PC-9 (cell line): Measurements from ENCODE around the gene CMTM7. TPM values are rescaled to one million over a fixed set of nuclear protein-coding genes. Genes with fewer than 3 reads are reported as not detected.
A peak's percentile ranks its signal among the peaks of the same experiment; 100 is the strongest.

Experiments used
- BruUV-seq: library from RNA; stranded (reverse); fragments of 400-500 nt; replicated peaks from 2 replicates; lab custom pipeline; 2021; lab: Mats Ljungman, UMichigan
- CTCF ChIA-PET: fragments of 300-600 bp; sonication (Branson Sonifier 250); formaldehyde crosslinking; loops from one replicate; lab custom pipeline; 2022; ENCODE audit warnings: antibody characterized with exemption; lab: Charles Lee
- POLR2A ChIA-PET: fragments of 300-600 bp; sonication (Branson Sonifier 250); formaldehyde crosslinking; loops from one replicate; lab custom pipeline; 2022; ENCODE audit warnings: antibody characterized with exemption; ENCODE audit not compliant: unreplicated experiment; lab: Charles Lee
- DNase-seq, 2 experiments: peaks; one replicate each; pipeline versions ENCODE4 v3.0.0 to v3.0.0-alpha.2; 2015 to 2022; ENCODE audit warnings: mixed read lengths in 1 of 2
- H2AFZ ChIP-seq: fragments of 200-600 bp; sonication (generic); 2 replicates; pipeline ENCODE4 v1.8.1; 2017; ENCODE audit warnings: antibody characterized with exemption
- H3F3A ChIP-seq: fragments of 200-600 bp; sonication (generic); 2 replicates; pipeline ENCODE4 v1.8.1; 2017; ENCODE audit warnings: antibody characterized with exemption, mild to moderate bottlenecking, low read depth; ENCODE audit not compliant: insufficient read depth
- H3K27ac ChIP-seq: fragments of 200-600 bp; sonication (generic); 2 replicates; pipeline ENCODE4 v1.6.1; 2016; ENCODE audit warnings: mixed run types
- H3K27me3 ChIP-seq: fragments of 200-600 bp; sonication (generic); 2 replicates; pipeline ENCODE4 v1.6.1; 2016; ENCODE audit warnings: low read depth, mixed run types; ENCODE audit not compliant: insufficient read depth
- H3K36me3 ChIP-seq: fragments of 200-600 bp; sonication (generic); 2 replicates; pipeline ENCODE4 v1.6.1; 2016; ENCODE audit warnings: low read depth, mixed run types
- H3K4me1 ChIP-seq: fragments of 200-600 bp; sonication (generic); replicated peaks from 2 replicates; pipeline ENCODE4 v1.6.1; 2016; ENCODE audit warnings: mixed run types; ENCODE audit not compliant: insufficient read depth
- H3K4me2 ChIP-seq: fragments of 200-600 bp; sonication (generic); 2 replicates; pipeline ENCODE4 v1.6.1; 2017; ENCODE audit warnings: mixed run types
- H3K4me3 ChIP-seq: fragments of 200-600 bp; sonication (generic); 2 replicates; pipeline ENCODE4 v1.6.1; 2016; ENCODE audit warnings: mixed run types
- H3K79me2 ChIP-seq: fragments of 200-600 bp; sonication (generic); 2 replicates; pipeline ENCODE4 v1.6.1; 2017; ENCODE audit warnings: low read depth, mixed run types
- H3K9me2 ChIP-seq: fragments of 200-600 bp; sonication (generic); 2 replicates; pipeline ENCODE4 v1.8.1; 2017; ENCODE audit warnings: mild to moderate bottlenecking; ENCODE audit not compliant: insufficient read depth
- H3K9me3 ChIP-seq: fragments of 200-600 bp; sonication (generic); 2 replicates; pipeline ENCODE4 v1.8.1; 2016; ENCODE audit warnings: low read depth; ENCODE audit not compliant: insufficient read depth
- H4K20me1 ChIP-seq: fragments of 200-600 bp; sonication (generic); 2 replicates; pipeline ENCODE4 v1.8.1; 2017; ENCODE audit not compliant: insufficient read depth
- CTCF ChIP-seq: fragments of 200-600 bp; sonication (generic); conservative IDR thresholded peaks from 2 replicates; pipeline ENCODE4 v1.6.1; 2017; ENCODE audit warnings: mixed run types, antibody characterized with exemption, mild to moderate bottlenecking, moderate library complexity
- EZH2 ChIP-seq: fragments of 200-600 bp; sonication (generic); IDR thresholded peaks from 2 replicates; pipeline ENCODE4 v1.8.0; 2017; ENCODE audit warnings: antibody characterized with exemption, low read depth
- intact Hi-C: fragments of 100-400 bp; cut with micrococcal nuclease; formaldehyde crosslinking; loops from one replicate; pipeline ENCODE4 v1.10.0; 2022; ENCODE audit not compliant: unreplicated experiment
- total RNA-seq: library from RNA; stranded (reverse); gene quantifications from 2 replicates; pipeline ENCODE4 v1.2.3, GENCODE V29; 2021

The CMTM7 gene
- total RNA-seq, 1 experiment from 2014 or later, result 37.1 TPM

GRCh38 chr3:32413845-32414521, 22.3 kb downstream of the CMTM7 start:
- H3K79me2 ChIP-seq, result peaks cover 40% of the 10 kb centered on the region; the same call in 1 of the 2 replicates
- H2AFZ ChIP-seq, result no peak overlapping the region
- BruUV-seq, result no TSS peak
- no peak for DNase-seq
- no peaks in the 10 kb centered on the region for H3K9me2 ChIP-seq
- ChIA-PET CTCF (no interaction called here), POLR2A (no interaction called here)
- no peak overlapping the region for H3K4me2 ChIP-seq
- peaks cover 1% of the 10 kb centered on the region; the same call in 1 of the 2 replicates for H3K9me3 ChIP-seq
- no peaks in the 10 kb centered on the region for H3K36me3 ChIP-seq
- no peak overlapping the region for H3K27ac ChIP-seq
- peaks cover 2% of the 10 kb centered on the region; the same call in 1 of the 2 replicates for H3F3A ChIP-seq
- H3K27me3 ChIP-seq, result no peaks in the 10 kb centered on the region
- H4K20me1 ChIP-seq, result no peaks in the 10 kb centered on the region
- H3K4me3 ChIP-seq, result no peak overlapping the region
- no peak for TF ChIP-seq CTCF
- TF ChIP-seq EZH2, result no peak
- intact Hi-C loops, result no loop called here
- peaks cover 10% of the 10 kb centered on the region for H3K4me1 ChIP-seq

GRCh38 chr3:32414522-32415202, 23.0 kb downstream of the CMTM7 start:
- DNase-seq, result no peak
- peaks cover 3% of the 10 kb centered on the region; the same call in 1 of the 2 replicates for H3K9me3 ChIP-seq
- peaks cover 16% of the 10 kb centered on the region for H3K4me1 ChIP-seq
- intact Hi-C loops, result no loop called here
- no peaks in the 10 kb centered on the region for H3K27me3 ChIP-seq
- H3K4me2 ChIP-seq, result no peak overlapping the region
- CTCF ChIA-PET, result no interaction called here
- TF ChIP-seq CTCF (no peak), EZH2 (no peak)
- H3K4me3 ChIP-seq, result no peak overlapping the region
- H4K20me1 ChIP-seq, result no peaks in the 10 kb centered on the region
- BruUV-seq, result no TSS peak
- H2AFZ ChIP-seq, result no peak overlapping the region
- POLR2A ChIA-PET, result no interaction called here
- no peaks in the 10 kb centered on the region for H3K9me2 ChIP-seq
- H3K27ac ChIP-seq, result no peak overlapping the region
- H3K36me3 ChIP-seq, result no peaks in the 10 kb centered on the region
- H3K79me2 ChIP-seq, result peaks cover 41% of the 10 kb centered on the region; the same call in 1 of the 2 replicates
- peaks cover 9% of the 10 kb centered on the region for H3F3A ChIP-seq

- TF ChIP-seq CTCF (no peak), EZH2 (no peak)
- Histone ChIP-seq H3K9me2 (no peaks in the 10 kb centered on the region), H3K9me3 (peaks cover 3% of the 10 kb centered on the region; the same call in 1 of the 2 replicates), H4K20me1 (no peaks in the 10 kb centered on the region), H3F3A (peaks cover 37% of the 10 kb centered on the region), H3K27me3 (no peaks in the 10 kb centered on the region), H3K79me2 (peaks cover 62% of the 10 kb centered on the region), H3K4me3 (0 out of 2 replicates have a peak overlapping the region, but pooled peaks have one; percentile 16), H3K4me2 (peak overlapping the region; percentile 74), H3K27ac (peak overlapping the region; percentile 99), H2AFZ (no peak overlapping the region), H3K36me3 (no peaks in the 10 kb centered on the region), H3K4me1 (peaks cover 51% of the 10 kb centered on the region)
- CTCF ChIA-PET, result interaction anchor here (0.6 to 0.9 kb wide), 2 partner anchors 50 to 83 kb away, joined by 3 to 9 read pairs; partner anchors contain the start of gene CMTM6
- BruUV-seq, result TSS peak; percentile 92
- intact Hi-C loops, result loop anchor here (1.0 to 5.0 kb wide), 4 partner anchors 18 to 182 kb away; partner anchors contain the start of genes CMTM7 and CMTM8
- POLR2A ChIA-PET, result interaction anchor here (0.6 kb wide), 1 partner anchor 18 kb away, joined by 6 read pairs; no protein-coding TSS in a partner anchor
- no peak for DNase-seq
These were observed 28.1 kb downstream of the CMTM7 start for GRCh38 chr3:32419742-32420125.
